ENCODE results near the gene ARHGAP15. TPM values are rescaled to one million over a fixed set of nuclear protein-coding genes. Genes with fewer than 3 reads are reported as not detected.

The ARHGAP15 gene
- total RNA-seq, 1 donor from 2014 or later: not detected

GRCh38 chr2:143477714-143478443, 348.7 kb downstream of the ARHGAP15 start:
- DNase-seq (ENCODE audit: low read depth): no peak

GRCh38 chr2:143480086-143480485, 350.9 kb downstream of the ARHGAP15 start:
- DNase-seq (ENCODE audit: low read depth): no peak

GRCh38 chr2:143480601-143481236, 351.5 kb downstream of the ARHGAP15 start:
- peak; percentile 40 for DNase-seq (ENCODE audit: low read depth)

- no peak for DNase-seq (ENCODE audit: low read depth)
Observed at GRCh38 chr2:143481237-143481623, 352.0 kb downstream of the ARHGAP15 start.

GRCh38 chr2:143481733-143482132, 352.5 kb downstream of the ARHGAP15 start:
- no peak for DNase-seq (ENCODE audit: low read depth)

GRCh38 chr2:143482316-143482715, 353.1 kb downstream of the ARHGAP15 start:
- DNase-seq (ENCODE audit: low read depth): no peak

GRCh38 chr2:143482771-143483170, 353.6 kb downstream of the ARHGAP15 start:
- no peak for DNase-seq (ENCODE audit: low read depth)

- no peak for DNase-seq (ENCODE audit: low read depth)
Observed at GRCh38 chr2:143486976-143487375, 357.8 kb downstream of the ARHGAP15 start.

- DNase-seq (ENCODE audit: low read depth): no peak
Observed at GRCh38 chr2:143489145-143489544, 359.9 kb downstream of the ARHGAP15 start.

GRCh38 chr2:143491131-143491530, 361.9 kb downstream of the ARHGAP15 start:
- no peak for DNase-seq (ENCODE audit: low read depth)

GRCh38 chr2:143493339-143493738, 364.1 kb downstream of the ARHGAP15 start:
- no peak for DNase-seq (ENCODE audit: low read depth)

- DNase-seq (ENCODE audit: low read depth): no peak
Observed at GRCh38 chr2:143497726-143498125, 368.5 kb downstream of the ARHGAP15 start.

- no peak for DNase-seq (ENCODE audit: low read depth)
Observed at GRCh38 chr2:143498496-143498895, 369.3 kb downstream of the ARHGAP15 start.

- DNase-seq (ENCODE audit: low read depth): no peak
Observed at GRCh38 chr2:143499061-143499460, 369.8 kb downstream of the ARHGAP15 start.

- DNase-seq (ENCODE audit: low read depth): no peak
Observed at GRCh38 chr2:143501106-143501676, 372.0 kb downstream of the ARHGAP15 start.

GRCh38 chr2:143503280-143503679, 374.1 kb downstream of the ARHGAP15 start:
- no peak for DNase-seq (ENCODE audit: low read depth)

- no peak for DNase-seq (ENCODE audit: low read depth)
Observed at GRCh38 chr2:143504397-143504796, 375.2 kb downstream of the ARHGAP15 start.

- no peak for DNase-seq (ENCODE audit: low read depth)
Observed at GRCh38 chr2:143505542-143505941, 376.3 kb downstream of the ARHGAP15 start.

- peak; percentile 82 for DNase-seq (ENCODE audit: low read depth)
Observed at GRCh38 chr2:143513081-143513480, 383.9 kb downstream of the ARHGAP15 start.

GRCh38 chr2:143514413-143514812, 385.2 kb downstream of the ARHGAP15 start:
- peak; percentile 30 for DNase-seq (ENCODE audit: low read depth)

GRCh38 chr2:143515318-143515717, 386.1 kb downstream of the ARHGAP15 start:
- DNase-seq (ENCODE audit: low read depth): no peak

GRCh38 chr2:143519521-143519920, 390.3 kb downstream of the ARHGAP15 start:
- DNase-seq (ENCODE audit: low read depth): no peak

- no peak for DNase-seq (ENCODE audit: low read depth)
Observed at GRCh38 chr2:143521396-143521795, 392.2 kb downstream of the ARHGAP15 start.
